SK-N-SH (cell line): ENCODE data around the gene LACTBL1. TPM values are rescaled to one million over a fixed set of nuclear protein-coding genes. Genes with fewer than 3 reads are reported as not detected.
A peak's percentile ranks its signal among the peaks of the same experiment; 100 is the strongest.

Experiments used
- CTCF ChIA-PET: fragments of 300-600, 350-600 bp; formaldehyde crosslinking; extraction: SDS; loops from one replicate; lab custom pipeline; 2021; lab: Yijun Ruan, JAX
- POLR2A ChIA-PET: fragments of 350-600 bp; sonication (Branson Sonifier 250); formaldehyde crosslinking; extraction: SDS; loops from one replicate; lab custom pipeline; 2020; ENCODE audit warnings: antibody characterized with exemption, inconsistent platforms; lab: Yijun Ruan, JAX
- DNase-seq: peaks from one replicate; pipeline ENCODE4 v3.0.0; 2012
- H2AFZ ChIP-seq: fragments of 200-600 bp; sonication (generic); 2 replicates; pipeline ENCODE4 v1.8.1; 2016; ENCODE audit warnings: antibody characterized with exemption, mild to moderate bottlenecking, low read depth
- H3F3A ChIP-seq: fragments of 200-600 bp; sonication (generic); replicated peaks from 2 replicates; pipeline ENCODE3; 2016; ENCODE audit warnings: antibody characterized with exemption, mild to moderate bottlenecking; ENCODE audit not compliant: insufficient read depth
- H3K27ac ChIP-seq, 2 experiments: fragments of 200-500 bp in 1 of 2; fragments of 200-600 bp in 1 of 2; sonication (Bioruptor generic) in 1 of 2; sonication (generic), shearing (Covaris generic) in 1 of 2; 2 replicates each; pipeline versions ENCODE4 v1.5.1 to v1.6.1; 2014 to 2016; ENCODE audit warnings: low read depth in 2 of 2, inconsistent platforms in 1 of 2, low read length in 1 of 2, mild to moderate bottlenecking in 1 of 2, mixed read lengths in 1 of 2
- H3K27me3 ChIP-seq: fragments of 200-600 bp; sonication (generic), shearing (Covaris generic); 2 replicates; pipeline ENCODE4 v1.6.1; 2016; ENCODE audit warnings: mixed run types; ENCODE audit not compliant: insufficient read depth
- H3K36me3 ChIP-seq, 2 experiments: fragments of 200-500 bp in 1 of 2; fragments of 200-600 bp in 1 of 2; sonication (Bioruptor generic) in 1 of 2; sonication (generic) in 1 of 2; replicated peaks in 1 of 2; 2 replicates each; pipeline versions ENCODE3 to v1.5.1; 2014 to 2016; ENCODE audit warnings: low read length in 1 of 2, mild to moderate bottlenecking in 1 of 2; ENCODE audit not compliant: insufficient read depth in 2 of 2, control insufficient read depth in 1 of 2
- H3K4me1 ChIP-seq, 2 experiments: fragments of 200-500 bp in 1 of 2; fragments of 200-600 bp in 1 of 2; sonication (Bioruptor generic) in 1 of 2; sonication (generic), shearing (Covaris generic) in 1 of 2; 2 replicates each; pipeline versions ENCODE4 v1.5.1 to v1.6.1; 2014 to 2016; ENCODE audit warnings: low read depth in 1 of 2, low read length in 1 of 2, mixed run types in 1 of 2; ENCODE audit not compliant: insufficient read depth in 2 of 2, control insufficient read depth in 1 of 2
- H3K4me2 ChIP-seq: fragments of 200-600 bp; sonication (generic), shearing (Covaris generic); 2 replicates; pipeline ENCODE4 v1.6.1; 2017; ENCODE audit warnings: mixed run types
- H3K4me3 ChIP-seq, 2 experiments: fragments of 200-500 bp in 1 of 2; fragments of 200-600 bp in 1 of 2; sonication (Bioruptor generic) in 1 of 2; sonication (generic), shearing (Covaris generic) in 1 of 2; 2 replicates each; pipeline versions ENCODE4 v1.5.1 to v1.8.1; 2014 to 2016; ENCODE audit warnings: low read depth in 2 of 2, inconsistent platforms in 1 of 2, low read length in 1 of 2, mild to moderate bottlenecking in 1 of 2, mixed read lengths in 1 of 2, moderate library complexity in 1 of 2
- H3K79me2 ChIP-seq: fragments of 200-600 bp; sonication (generic); 2 replicates; pipeline ENCODE4 v1.8.1; 2017; ENCODE audit warnings: mild to moderate bottlenecking; ENCODE audit not compliant: insufficient read depth
- H3K9ac ChIP-seq: fragments of 200-600 bp; sonication (generic); 2 replicates; pipeline ENCODE4 v1.6.1; 2017; ENCODE audit warnings: mixed run types
- H3K9me2 ChIP-seq: fragments of 200-600 bp; sonication (generic); 2 replicates; pipeline ENCODE4 v1.6.1; 2017; ENCODE audit warnings: mixed run types
- H3K9me3 ChIP-seq: fragments of 200-600 bp; sonication (generic); 2 replicates; pipeline ENCODE4 v1.6.1; 2017; ENCODE audit warnings: mixed run types, mild to moderate bottlenecking, moderate library complexity
- H4K20me1 ChIP-seq: fragments of 200-600 bp; sonication (generic); 2 replicates; pipeline ENCODE4 v1.6.1; 2017; ENCODE audit warnings: mild to moderate bottlenecking, mixed run types; ENCODE audit not compliant: insufficient read depth
- CHD2 ChIP-seq: fragments of 150-350 bp; IDR thresholded peaks from 2 replicates; pipeline ENCODE4 v1.6.1; 2018; ENCODE audit warnings: low read length; ENCODE audit not compliant: partially characterized antibody
- ELF1 ChIP-seq: IDR thresholded peaks from 2 replicates; pipeline ENCODE4 v1.4.0; 2012
- FOSL2 ChIP-seq: IDR thresholded peaks from 2 replicates; pipeline ENCODE4 v1.4.0; 2012; ENCODE audit warnings: low read depth, mild to moderate bottlenecking, moderate library complexity, borderline replicate concordance
- GABPA ChIP-seq: IDR thresholded peaks from 2 replicates; pipeline ENCODE4 v1.4.0; 2012; ENCODE audit warnings: low read depth, mild to moderate bottlenecking
- GATA2 ChIP-seq: sonication (generic); formaldehyde crosslinking; IDR thresholded peaks from 2 replicates; pipeline ENCODE4 v1.5.0; 2020; ENCODE audit warnings: mild to moderate bottlenecking, missing genetic modification reagents
- IRF3 ChIP-seq: fragments of 150-350 bp; IDR thresholded peaks from 2 replicates; pipeline ENCODE4 v1.6.1; 2016; ENCODE audit warnings: mild to moderate bottlenecking, low read depth, low read length
- MAX ChIP-seq: IDR thresholded peaks from 2 replicates; pipeline ENCODE4 v1.4.0; 2012; ENCODE audit warnings: low read depth
- MXI1 ChIP-seq: IDR thresholded peaks from 2 replicates; pipeline ENCODE4 v1.6.1; 2012; ENCODE audit warnings: mild to moderate bottlenecking, low read depth, low read length, improper control_type of control experiment
- RAD21 ChIP-seq: IDR thresholded peaks from 2 replicates; pipeline ENCODE4 v1.6.1; 2012; ENCODE audit warnings: mild to moderate bottlenecking, low read length
- RCOR1 ChIP-seq: fragments of 150-350 bp; IDR thresholded peaks from 2 replicates; pipeline ENCODE4 v1.6.1; 2017; ENCODE audit warnings: antibody characterized with exemption, low read length
- RFX5 ChIP-seq: IDR thresholded peaks from 2 replicates; pipeline ENCODE4 v1.6.1; 2012; ENCODE audit warnings: mild to moderate bottlenecking, improper control_type of control experiment, low read length
- SIN3A ChIP-seq: IDR thresholded peaks from 2 replicates; pipeline ENCODE4 v1.6.1; 2012; ENCODE audit warnings: low read depth, mild to moderate bottlenecking, low read length, moderate library complexity, borderline replicate concordance
- SMC3 ChIP-seq: IDR thresholded peaks from 2 replicates; pipeline ENCODE4 v1.6.1; 2012; ENCODE audit warnings: low read depth, low read length, improper control_type of control experiment
- TCF12 ChIP-seq: IDR thresholded peaks from 2 replicates; pipeline ENCODE4 v1.4.0; 2012
- TEAD4 ChIP-seq: IDR thresholded peaks from 2 replicates; pipeline ENCODE4 v1.4.0; 2012; ENCODE audit warnings: mild to moderate bottlenecking, borderline replicate concordance; ENCODE audit not compliant: insufficient read depth
- ZBTB33 ChIP-seq: IDR thresholded peaks from 2 replicates; pipeline ENCODE4 v1.4.0; 2012; ENCODE audit warnings: low read depth, borderline replicate concordance
- WGBS: methylation state at CpG from one replicate; pipeline ENCODE4 v1.1.6; 2017; ENCODE audit warnings: low lambda C conversion rate; 5-methylcytosine and 5-hydroxymethylcytosine counted together
- polyA plus RNA-seq, 3 experiments: library from polyadenylated mRNA; depleted of rRNA; stranded (reverse); fragments of >200 nt; gene quantifications; 2 replicates each; pipeline ENCODE4 v1.2.3, GENCODE V29; 2012

Gene LACTBL1
- polyA plus RNA-seq, 1 of the 3 experiments (the other 2 are of a cell fraction), result not detected

GRCh38 chr1:22907528-22907927 is 65.1 kb downstream of the LACTBL1 start:
- Histone ChIP-seq H3K9me2 (no peaks in the 10 kb centered on the region), H3K9me3 (no peaks in the 10 kb centered on the region), H3K36me3 (peaks cover 7 to 23% of the 10 kb centered on the region in 2 experiments), H2AFZ (no peak overlapping the region), H3K27ac (no peak overlapping the region), H3K27me3 (no peaks in the 10 kb centered on the region), H3K9ac (no peak overlapping the region), H4K20me1 (no peaks in the 10 kb centered on the region), H3K4me3 (no peak overlapping the region), H3K79me2 (no peaks in the 10 kb centered on the region), H3K4me2 (no peak overlapping the region), H3F3A (no peaks in the 10 kb centered on the region), H3K4me1 (peaks cover 0 to 6% of the 10 kb centered on the region in 2 experiments; a peak in 2 of 4 replicates)
- TF ChIP-seq CHD2 (no peak), FOSL2 (no peak), SMC3 (no peak)
- ChIA-PET POLR2A (no interaction called here), CTCF (interaction anchor here (1.0 to 1.4 kb wide), 3 partner anchors 19 to 234 kb away, joined by 3 to 5 read pairs (median 4); no protein-coding TSS in a partner anchor)
- no peak for DNase-seq
- 91% methylated on average over 3 of the region's 3 CpGs for WGBS

GRCh38 chr1:22906968-22907367 is 65.7 kb downstream of the LACTBL1 start:
- Histone ChIP-seq H3K36me3 (peaks cover 7 to 23% of the 10 kb centered on the region in 2 experiments), H2AFZ (no peak overlapping the region), H3K4me1 (peaks cover 0 to 6% of the 10 kb centered on the region in 2 experiments; a peak in 2 of 4 replicates), H4K20me1 (no peaks in the 10 kb centered on the region), H3K9ac (no peak overlapping the region), H3K9me3 (no peaks in the 10 kb centered on the region), H3K4me2 (no peak overlapping the region), H3K27me3 (no peaks in the 10 kb centered on the region), H3K79me2 (no peaks in the 10 kb centered on the region), H3K4me3 (no peak overlapping the region), H3F3A (no peaks in the 10 kb centered on the region), H3K9me2 (no peaks in the 10 kb centered on the region), H3K27ac (no peak overlapping the region)
- TF ChIP-seq GABPA, result no peak
- no peak for TF ChIP-seq CHD2
- TF ChIP-seq RCOR1, result no peak
- no peak for TF ChIP-seq RFX5
- no peak for TF ChIP-seq SIN3A
- no peak for TF ChIP-seq MAX
- no peak for TF ChIP-seq TEAD4
- TF ChIP-seq RAD21, result no peak
- no peak for TF ChIP-seq ELF1
- no peak for TF ChIP-seq TCF12
- TF ChIP-seq ZBTB33, result no peak
- TF ChIP-seq FOSL2, result no peak
- no peak for TF ChIP-seq IRF3
- no peak for TF ChIP-seq MXI1
- TF ChIP-seq GATA2 (CRISPR knock-in tag), result no peak
- DNase-seq, result peak; percentile 45
- WGBS, result 50% methylated on average over 2 of the region's 2 CpGs
- ChIA-PET POLR2A (no interaction called here), CTCF (interaction anchor here (1.4 kb wide), 2 partner anchors 24 to 234 kb away, joined by 3 to 4 read pairs; no protein-coding TSS in a partner anchor)
